Measurements from ENCODE around the gene ZCCHC14. TPM values are rescaled to one million over a fixed set of nuclear protein-coding genes. Genes with fewer than 3 reads are reported as not detected.

Gene ZCCHC14
- total RNA-seq, 1 donor from 2014 or later, result 20.1 TPM

- no peak for DNase-seq (ENCODE audit: extremely low read depth, low read depth, low spot score)
These were observed 33.0 kb downstream of the ZCCHC14 start for GRCh38 chr16:87459833-87460232.

DNA sequence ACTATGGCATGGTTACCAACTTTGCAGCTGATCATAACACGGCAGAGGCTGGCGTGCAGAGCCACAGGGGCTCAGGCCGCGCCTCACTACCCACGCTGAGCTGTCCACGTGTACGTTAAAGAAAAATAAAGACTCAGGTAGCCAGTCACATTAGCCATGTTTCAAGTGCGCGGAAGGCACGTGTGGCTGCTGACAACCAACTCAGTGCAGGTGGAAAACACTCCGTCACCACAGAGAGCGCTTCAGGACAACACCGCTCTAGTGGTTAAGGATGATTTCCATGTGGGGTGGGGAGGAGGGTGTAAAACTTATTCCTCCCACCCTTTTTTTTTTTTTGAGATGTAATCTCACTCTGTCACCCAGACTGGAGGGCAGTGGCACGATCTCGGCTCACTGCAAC lies 33.8 kb downstream of the ZCCHC14 start:
- no peak for DNase-seq (ENCODE audit: extremely low read depth, low read depth, low spot score)

GRCh38 chr16:87458424-87458915 lies 34.4 kb downstream of the ZCCHC14 start:
- no peak for DNase-seq (ENCODE audit: extremely low read depth, low read depth, low spot score)

GRCh38 chr16:87457709-87458423 lies 35.0 kb downstream of the ZCCHC14 start:
- peak; percentile 56 for DNase-seq (ENCODE audit: extremely low read depth, low read depth, low spot score)

- DNase-seq (ENCODE audit: extremely low read depth, low read depth, low spot score), result no peak
These were observed 35.7 kb downstream of the ZCCHC14 start for GRCh38 chr16:87457061-87457611.

DNA sequence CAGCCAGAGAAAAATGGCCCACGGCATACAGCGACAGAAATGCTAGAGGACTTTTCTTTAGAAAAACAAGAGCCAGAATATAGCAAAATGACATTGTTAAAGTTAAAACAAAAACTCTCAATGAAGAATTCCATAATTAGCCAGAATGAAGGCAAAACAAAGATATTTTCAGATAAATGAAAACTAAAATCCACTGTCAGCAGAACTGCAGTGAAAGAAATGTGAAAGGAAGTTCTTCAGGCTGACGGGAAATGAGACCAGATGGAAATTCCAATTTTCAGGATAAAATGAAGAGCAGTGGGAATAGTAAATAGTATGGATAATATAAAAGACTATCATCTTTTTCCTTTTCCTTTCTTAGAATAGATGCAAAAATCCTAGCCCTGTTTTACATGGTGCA lies 38.4 kb downstream of the ZCCHC14 start:
- DNase-seq (ENCODE audit: extremely low read depth, low read depth, low spot score), result no peak

DNA sequence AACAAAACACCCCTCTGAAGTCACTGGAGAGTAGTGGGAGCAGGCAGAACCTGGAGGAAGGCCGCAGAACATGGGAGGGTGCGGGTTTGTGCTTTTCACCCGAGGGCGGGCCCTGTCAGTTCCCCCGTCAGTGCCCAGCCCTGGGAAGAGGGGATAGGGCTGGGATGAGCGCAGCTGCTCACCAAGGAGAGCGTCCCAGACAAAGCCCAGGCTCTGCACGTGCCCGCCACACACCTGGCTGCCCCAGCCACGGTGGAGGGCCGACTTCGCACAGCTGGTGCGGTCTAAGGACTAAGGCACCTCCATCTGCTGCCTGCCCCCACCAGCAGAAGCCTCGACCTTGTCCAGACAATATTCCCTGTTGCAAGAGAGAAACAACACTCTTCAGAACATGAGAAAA lies 39.5 kb downstream of the ZCCHC14 start:
- no peak for DNase-seq (ENCODE audit: extremely low read depth, low read depth, low spot score)

- no peak for DNase-seq (ENCODE audit: extremely low read depth, low read depth, low spot score)
These were observed 41.1 kb downstream of the ZCCHC14 start for GRCh38 chr16:87451563-87452210.

GRCh38 chr16:87448866-87449265 lies 44.0 kb downstream of the ZCCHC14 start:
- no peak for DNase-seq (ENCODE audit: extremely low read depth, low read depth, low spot score)

DNA sequence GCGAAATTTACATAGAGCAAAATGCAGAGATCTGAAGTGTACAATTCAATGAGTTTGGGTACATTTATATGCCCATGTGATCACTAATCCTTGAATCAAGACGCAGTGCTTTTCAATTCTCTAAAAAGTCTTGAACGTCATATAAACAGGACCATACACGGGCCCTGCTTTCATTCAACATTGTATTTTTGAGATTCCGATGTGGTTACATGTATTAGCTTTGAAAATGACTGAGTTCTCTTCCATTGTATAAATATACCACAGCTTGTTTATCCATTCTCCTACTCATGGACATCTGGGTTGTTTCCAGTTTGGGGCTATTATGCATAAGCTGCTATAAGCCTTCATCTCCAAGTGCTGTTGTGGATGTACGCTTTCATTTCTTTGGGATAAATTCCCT lies 45.5 kb downstream of the ZCCHC14 start:
- DNase-seq (ENCODE audit: extremely low read depth, low read depth, low spot score), result no peak

DNA sequence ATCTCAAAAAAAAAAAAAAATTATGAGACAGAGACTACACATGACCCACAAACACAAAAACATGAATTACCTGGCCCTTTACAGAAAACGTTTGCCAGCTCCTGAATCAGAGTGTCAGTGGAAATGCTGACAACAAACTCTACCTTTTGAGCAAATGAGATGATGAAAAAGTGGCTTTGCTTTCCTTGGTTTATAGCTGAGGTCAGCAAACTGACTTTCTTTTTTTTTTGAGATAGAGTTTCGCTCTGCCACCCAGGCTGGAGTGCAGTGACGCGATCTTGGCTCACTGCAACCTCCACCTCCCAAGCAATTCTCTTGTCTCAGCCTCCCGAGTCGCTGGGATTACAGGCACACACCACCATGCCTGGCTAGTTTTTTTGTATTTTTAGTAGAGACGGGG lies 46.3 kb downstream of the ZCCHC14 start:
- no peak for DNase-seq (ENCODE audit: extremely low read depth, low read depth, low spot score)

GRCh38 chr16:87445486-87445885 lies 47.3 kb downstream of the ZCCHC14 start:
- DNase-seq (ENCODE audit: extremely low read depth, low read depth, low spot score), result no peak

DNA sequence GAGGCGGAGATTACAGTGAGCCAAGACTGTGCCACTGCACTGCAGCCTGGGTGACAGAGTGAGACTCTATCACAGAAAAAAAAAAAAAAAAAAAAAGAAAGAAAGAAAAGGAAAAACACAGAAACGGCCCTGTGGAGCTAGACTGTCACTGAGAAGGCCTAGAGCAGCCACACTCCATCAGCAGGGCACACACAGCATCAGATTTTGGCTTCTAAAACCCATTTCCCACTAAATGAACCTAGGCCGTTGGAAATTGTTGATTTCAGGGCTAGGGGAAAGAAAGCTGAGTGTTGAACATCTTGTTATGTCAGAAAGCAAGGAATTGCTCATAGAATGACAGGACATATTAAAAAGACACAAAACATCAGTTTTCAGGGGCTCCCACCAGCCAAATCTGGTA lies 48.9 kb downstream of the ZCCHC14 start:
- no peak for DNase-seq (ENCODE audit: extremely low read depth, low read depth, low spot score)

DNA sequence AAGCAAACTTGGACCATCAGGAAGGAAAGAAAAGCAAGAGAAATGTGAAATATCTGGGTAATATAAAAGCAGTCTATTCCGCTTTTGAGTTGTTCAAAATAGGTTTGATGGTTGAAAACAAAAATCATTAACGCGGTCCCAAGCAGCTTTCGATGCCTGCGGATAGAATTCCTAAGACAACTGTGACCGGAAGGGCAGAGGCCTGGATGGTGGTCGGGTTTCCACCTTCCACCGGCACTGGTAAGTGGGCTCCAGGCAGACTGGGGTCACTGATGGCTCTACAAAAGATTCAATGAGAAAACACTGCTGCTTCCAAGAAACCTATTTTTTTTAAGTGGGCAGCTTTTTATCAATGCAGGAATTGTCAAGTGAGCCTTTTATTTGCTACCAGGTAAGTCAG lies 49.8 kb downstream of the ZCCHC14 start:
- no peak for DNase-seq (ENCODE audit: extremely low read depth, low read depth, low spot score)

DNA sequence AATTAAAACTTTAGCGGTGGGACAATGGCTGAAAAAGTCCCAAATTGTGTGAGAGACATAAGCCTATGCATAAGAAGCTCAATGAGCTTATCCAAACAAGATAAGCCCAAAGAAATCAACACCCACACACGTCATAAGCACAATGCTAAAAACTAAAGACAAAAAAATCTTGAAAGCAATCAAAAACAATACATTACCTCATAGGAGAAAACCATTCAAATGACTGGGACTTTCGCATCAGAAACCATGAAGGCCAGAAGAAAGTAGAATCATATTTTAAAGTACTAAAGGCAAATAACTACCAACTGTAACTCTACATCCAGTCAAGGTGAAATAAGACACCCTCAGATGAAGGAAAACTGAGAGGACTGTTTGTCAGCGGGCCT lies 50.2 kb downstream of the ZCCHC14 start:
- no peak for DNase-seq (ENCODE audit: extremely low read depth, low read depth, low spot score)

GRCh38 chr16:87441886-87442580 lies 50.8 kb downstream of the ZCCHC14 start:
- DNase-seq (ENCODE audit: extremely low read depth, low read depth, low spot score), result no peak

GRCh38 chr16:87439926-87440325 lies 52.9 kb downstream of the ZCCHC14 start:
- no peak for DNase-seq (ENCODE audit: extremely low read depth, low read depth, low spot score)

DNA sequence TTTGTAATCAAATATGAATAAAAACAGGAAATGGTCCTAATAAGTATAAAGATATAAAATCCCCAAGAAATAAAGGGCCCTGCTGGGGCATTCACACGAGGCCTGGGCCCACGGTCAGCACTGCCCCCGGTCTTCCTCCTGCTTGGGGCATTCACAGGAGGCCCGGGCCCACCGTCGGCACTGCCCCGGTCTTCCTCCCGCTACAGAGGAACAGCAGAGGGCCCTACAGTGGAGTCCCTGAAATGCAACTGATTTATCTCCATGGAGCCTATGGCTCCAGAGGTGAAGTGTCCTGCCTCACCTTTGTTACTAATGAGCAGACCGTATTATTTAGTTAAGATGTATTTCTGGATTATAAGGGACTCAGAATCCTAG lies 54.2 kb downstream of the ZCCHC14 start:
- no peak for DNase-seq (ENCODE audit: extremely low read depth, low read depth, low spot score)

GRCh38 chr16:87437911-87438610 lies 54.8 kb downstream of the ZCCHC14 start:
- no peak for DNase-seq (ENCODE audit: extremely low read depth, low read depth, low spot score)

GRCh38 chr16:87437327-87437726 lies 55.5 kb downstream of the ZCCHC14 start:
- no peak for DNase-seq (ENCODE audit: extremely low read depth, low read depth, low spot score)
